ENCODE results near the gene SLC26A11.

SLC26A11 gene

GRCh38 chr17:80219013-80219762 lies 1.0 kb upstream of the SLC26A11 start:
- DNase-seq, result peak; percentile 79

GRCh38 chr17:80219763-80220053 lies 519 bp upstream of the SLC26A11 start:
- Histone ChIP-seq H3K36me3 (peaks cover 10% of the 10 kb centered on the region), H3K4me3 (ENCODE audit: low read depth, low read length) (peak overlapping the region; percentile 93), H3K9me3 (no peaks in the 10 kb centered on the region), H3K4me1 (peaks cover 6% of the 10 kb centered on the region), H3K27me3 (no peaks in the 10 kb centered on the region)
- no peak for DNase-seq
- no peak for TF ChIP-seq CTCF (IDR thresholded peaks at IDR 0.05; ENCODE audit: low read depth, low read length)

More at GRCh38 chr17:80219013-80219762, 1.0 kb upstream of the SLC26A11 start:
- H3K4me1 ChIP-seq, result peaks cover 6% of the 10 kb centered on the region
- peak overlapping the region; percentile 93 for H3K4me3 ChIP-seq (ENCODE audit: low read depth, low read length)
- no peak for TF ChIP-seq CTCF (IDR thresholded peaks at IDR 0.05; ENCODE audit: low read depth, low read length)
- H3K9me3 ChIP-seq, result no peaks in the 10 kb centered on the region
- H3K27me3 ChIP-seq, result no peaks in the 10 kb centered on the region
- peaks cover 10% of the 10 kb centered on the region for H3K36me3 ChIP-seq

GRCh38 chr17:80220736-80221215 lies 549 bp downstream of the SLC26A11 start:
- no peak for DNase-seq
- no peak for TF ChIP-seq CTCF (IDR thresholded peaks at IDR 0.05; ENCODE audit: low read depth, low read length)
- Histone ChIP-seq H3K9me3 (no peaks in the 10 kb centered on the region), H3K4me1 (peaks cover 6% of the 10 kb centered on the region), H3K4me3 (ENCODE audit: low read depth, low read length) (peak overlapping the region; percentile 93), H3K36me3 (peaks cover 10% of the 10 kb centered on the region), H3K27me3 (no peaks in the 10 kb centered on the region)

GRCh38 chr17:80221351-80222105 lies 1.3 kb downstream of the SLC26A11 start:
- no peaks in the 10 kb centered on the region for H3K27me3 ChIP-seq
- peak overlapping the region; percentile 93 for H3K4me3 ChIP-seq (ENCODE audit: low read depth, low read length)
- H3K4me1 ChIP-seq, result peaks cover 6% of the 10 kb centered on the region
- no peaks in the 10 kb centered on the region for H3K9me3 ChIP-seq
- H3K36me3 ChIP-seq, result peaks cover 8% of the 10 kb centered on the region
- DNase-seq, result no peak
- no peak for TF ChIP-seq CTCF (IDR thresholded peaks at IDR 0.05; ENCODE audit: low read depth, low read length)

GRCh38 chr17:80222376-80223141 lies 2.3 kb downstream of the SLC26A11 start:
- no peaks in the 10 kb centered on the region for H3K9me3 ChIP-seq
- no peak for TF ChIP-seq CTCF (IDR thresholded peaks at IDR 0.05; ENCODE audit: low read depth, low read length)
- H3K36me3 ChIP-seq, result peaks cover 3% of the 10 kb centered on the region
- H3K27me3 ChIP-seq, result no peaks in the 10 kb centered on the region
- no peak overlapping the region for H3K4me3 ChIP-seq (ENCODE audit: low read depth, low read length)
- DNase-seq, result no peak
- H3K4me1 ChIP-seq, result peaks cover 6% of the 10 kb centered on the region

All from BE2C (cell line).